GM12878 (cell line): ENCODE data around the gene OPRD1. TPM values are rescaled to one million over a fixed set of nuclear protein-coding genes. Genes with fewer than 3 reads are reported as not detected.

ENCODE experiments used
- ATAC-seq: fragments of 200-7000 bp; cut with Tn5 transposase; 3 replicates; pipeline ENCODE4 v1.9.1; 2020; ENCODE audit warnings: mild to moderate bottlenecking, moderate library complexity
- BruUV-seq: library from RNA; stranded (reverse); fragments of 400-500 nt; replicated peaks from 2 replicates; lab custom pipeline; 2021; lab: Mats Ljungman, UMichigan
- CTCF ChIA-PET: fragments of 300-600 bp; sonication (Branson Sonifier 250); formaldehyde crosslinking; extraction: SDS; loops from one replicate; lab custom pipeline; 2021; ENCODE audit warnings: inconsistent platforms; lab: Yijun Ruan, JAX
- POLR2A ChIA-PET: fragments of 350-600 bp; formaldehyde crosslinking; extraction: SDS; loops from one replicate; lab custom pipeline; 2021; ENCODE audit warnings: inconsistent platforms; lab: Charles Lee
- RAD21 ChIA-PET: fragments of 300-600 bp; sonication (Branson Sonifier 250); formaldehyde crosslinking; loops from one replicate; lab custom pipeline; 2023; ENCODE audit warnings: antibody characterized with exemption; ENCODE audit not compliant: unreplicated experiment; lab: Charles Lee
- SMC1A ChIA-PET: fragments of 300-600 bp; sonication (Branson Sonifier 250); formaldehyde crosslinking; loops from one replicate; lab custom pipeline; 2023; ENCODE audit not compliant: unreplicated experiment, uncharacterized antibody; lab: Charles Lee
- DNase-seq: peaks from one replicate; pipeline ENCODE4 v3.0.0-alpha.2; 2011; ENCODE audit warnings: low read depth, low spot score
- FAIRE-seq: peaks from 3 replicates; lab custom pipeline; 2011; peaks lifted over from hg19 to GRCh38; lab: Jason Lieb, UNC
- H2AFZ ChIP-seq: 2 replicates; pipeline ENCODE4 v1.6.0; 2011; ENCODE audit warnings: low read depth, low read length, control low read depth; ENCODE audit not compliant: control insufficient read depth
- H3K27ac ChIP-seq: 2 replicates; pipeline ENCODE4 v1.5.1; 2011; ENCODE audit warnings: control low read depth; ENCODE audit not compliant: control insufficient read depth, insufficient read depth
- H3K27me3 ChIP-seq, 2 experiments: replicated peaks in 1 of 2; 2 replicates each; pipeline versions ENCODE4 v1.6.0 to v1.6.1; 2011; ENCODE audit warnings: low read length in 1 of 2; ENCODE audit not compliant: control insufficient read depth in 2 of 2, insufficient read depth in 2 of 2
- H3K36me3 ChIP-seq, 2 experiments: 2 replicates each; pipeline ENCODE4 v1.5.1; 2011; ENCODE audit warnings: low read length in 1 of 2; ENCODE audit not compliant: control insufficient read depth in 2 of 2, insufficient read depth in 2 of 2
- H3K4me1 ChIP-seq: 2 replicates; pipeline ENCODE4 v1.6.1; 2011; ENCODE audit warnings: mild to moderate bottlenecking, low read length, moderate library complexity, mixed read lengths; ENCODE audit not compliant: control insufficient read depth, insufficient read depth
- H3K4me2 ChIP-seq: 2 replicates; pipeline ENCODE4 v1.6.0; 2011; ENCODE audit warnings: control low read depth; ENCODE audit not compliant: control insufficient read depth, insufficient read depth
- H3K4me3 ChIP-seq: fragments of 200-600 bp; sonication (generic); 2 replicates; pipeline ENCODE4 v1.5.1; 2016
- H3K79me2 ChIP-seq: 2 replicates; pipeline ENCODE4 v1.6.0; 2011; ENCODE audit warnings: low read length; ENCODE audit not compliant: control insufficient read depth, insufficient read depth
- H3K9ac ChIP-seq: 2 replicates; pipeline ENCODE4 v1.8.0; 2011; ENCODE audit warnings: low read length, control low read depth, mixed read lengths; ENCODE audit not compliant: control insufficient read depth, insufficient read depth
- H3K9me3 ChIP-seq: replicated peaks from 3 replicates; pipeline ENCODE4 v1.5.1; 2011; ENCODE audit warnings: mild to moderate bottlenecking, low read length; ENCODE audit not compliant: control insufficient read depth, insufficient read depth
- H4K20me1 ChIP-seq: 2 replicates; pipeline ENCODE4 v1.6.0; 2011; ENCODE audit not compliant: control insufficient read depth, insufficient read depth
- BRCA1 ChIP-seq: IDR thresholded peaks from 2 replicates; pipeline ENCODE4 v1.6.1; 2011; ENCODE audit warnings: low read depth, low read length, improper control_type of control experiment
- CTCF ChIP-seq, 3 experiments: IDR thresholded peaks in 2 of 3; conservative IDR thresholded peaks in 1 of 3; 2 replicates each; pipeline ENCODE4 v1.5.1; 2011; ENCODE audit warnings: low read depth in 3 of 3, low read length in 3 of 3, mild to moderate bottlenecking in 3 of 3, control low read depth in 2 of 3, moderate library complexity in 2 of 3, inconsistent platforms in 1 of 3, mixed read lengths in 1 of 3; ENCODE audit not compliant: control insufficient read depth in 2 of 3, insufficient read depth in 1 of 3; ENCODE audit errors: extremely low read depth in 1 of 3
- E2F8 ChIP-seq: fragments of 450-650 bp; IDR thresholded peaks from 2 replicates; pipeline ENCODE4 v1.6.1; 2018; ENCODE audit warnings: mild to moderate bottlenecking, low read depth, moderate library complexity; ENCODE audit not compliant: partially characterized antibody
- FOS ChIP-seq: IDR thresholded peaks from 3 replicates; pipeline ENCODE4 v1.6.1; 2011; ENCODE audit warnings: borderline replicate concordance; ENCODE audit not compliant: insufficient read length; ENCODE audit errors: extremely low read depth
- KAT2A ChIP-seq: conservative IDR thresholded peaks from 2 replicates; pipeline ENCODE4 v1.6.1; 2011; ENCODE audit warnings: low read depth, low read length; ENCODE audit not compliant: control insufficient read depth
- PBX3 ChIP-seq: IDR thresholded peaks from 2 replicates; pipeline ENCODE4 v1.6.1; 2011; ENCODE audit warnings: mild to moderate bottlenecking, low read depth, low read length, moderate library complexity; ENCODE audit not compliant: insufficient replicate concordance
- PKNOX1 ChIP-seq: fragments of 450-650 bp; IDR thresholded peaks from 2 replicates; pipeline ENCODE4 v1.6.1; 2016; ENCODE audit warnings: mild to moderate bottlenecking
- PML ChIP-seq: IDR thresholded peaks from 2 replicates; pipeline ENCODE4 v1.6.1; 2012; ENCODE audit warnings: low read length, inconsistent platforms
- POLR2A ChIP-seq: IDR thresholded peaks from 2 replicates; pipeline ENCODE4 v1.6.1; 2011; ENCODE audit warnings: low read depth, mild to moderate bottlenecking, low read length
- STAT3 ChIP-seq: IDR thresholded peaks from 2 replicates; pipeline ENCODE4 v1.6.1; 2011; ENCODE audit warnings: low read depth, low read length, improper control_type of control experiment
- ZNF687 ChIP-seq: fragments of 450-650 bp; IDR thresholded peaks from 2 replicates; pipeline ENCODE4 v1.6.1; 2017; ENCODE audit warnings: mild to moderate bottlenecking, moderate library complexity
- WGBS: methylation state at CpG from one replicate; pipeline ENCODE4 v1.1.6; 2016; ENCODE audit warnings: low lambda C conversion rate; ENCODE audit not compliant: insufficient replicate concordance, insufficient coverage; ENCODE audit errors: missing lambda C conversion rate; 5-methylcytosine and 5-hydroxymethylcytosine counted together
- in situ Hi-C: fragments of 300-500 bp; cut with MboI; formaldehyde crosslinking; loops from 9 replicates; pipeline ENCODE4 v1.14.3; 2018; ENCODE audit warnings: mixed read lengths
- intact Hi-C: fragments of 100-400 bp; cut with micrococcal nuclease; formaldehyde crosslinking; loops from one replicate; pipeline ENCODE4 v1.14.2; 2022; ENCODE audit not compliant: unreplicated experiment
- polyA plus RNA-seq, 11 experiments: library from polyadenylated mRNA; depleted of rRNA in 4 of 11; unstranded in 6 of 11; stranded (reverse) in 5 of 11; fragments of >200 nt; fragmentation: Nextera tagmentation in 4 of 11; fragmentation: Illumina TruSeq in 1 of 11; extraction: Ambion mirVana in 4 of 11; extraction: Trizol in 1 of 11; gene quantifications; 1 replicate in 1 of 11; 2 replicates in 10 of 11; pipeline versions ENCODE4 v1.2.1 to v1.2.3, GENCODE V29; 2011 to 2016; ENCODE audit warnings: inconsistent platforms in 2 of 11, missing spikeins in 2 of 11, low read depth in 1 of 11
- total RNA-seq, 4 experiments: library from RNA; depleted of rRNA in 3 of 4; stranded (reverse); fragments of >200 nt in 3 of 4; fragmentation: Illumina TruSeq in 1 of 4; extraction: Trizol in 1 of 4; gene quantifications; 2 replicates each; pipeline versions ENCODE4 v1.2.1 to v1.2.3, GENCODE V29; 2013 to 2021

The OPRD1 gene
- total and polyA plus RNA-seq, 10 of the 15 experiments (the other 5 are each of a cell fraction or from before 2014, with no cell fraction given) = 0.02 TPM; not detected in 8

- no peaks in the 10 kb centered on the region for H3K36me3 ChIP-seq
- no peak overlapping the region for H3K4me3 ChIP-seq
- ATAC-seq = no peak
- DNase-seq = no peak
- no peak overlapping the region for H3K4me2 ChIP-seq
- H3K27ac ChIP-seq = no peak overlapping the region
- peaks cover 0 to 1% of the 10 kb centered on the region in 2 experiments; a peak in 2 of 4 replicates for H3K27me3 ChIP-seq
- no peak overlapping the region for H2AFZ ChIP-seq
- SMC1A ChIA-PET = no interaction called here
- in situ Hi-C loops = no loop called here
- RAD21 ChIA-PET = no interaction called here
- POLR2A ChIA-PET = no interaction called here
- WGBS = 39% methylated on average over 15 of the region's 15 CpGs
- BruUV-seq = no TSS peak
- no peak overlapping the region for H3K9ac ChIP-seq
- H3K79me2 ChIP-seq = no peaks in the 10 kb centered on the region
- no peaks in the 10 kb centered on the region for H3K9me3 ChIP-seq
- intact Hi-C loops = no loop called here
- CTCF ChIA-PET = interaction anchor here (0.6 kb wide), 1 partner anchor 57 kb away, joined by 3 read pairs; no protein-coding TSS in a partner anchor
- no peaks in the 10 kb centered on the region for H4K20me1 ChIP-seq
- no peak for FAIRE-seq
- no peaks in the 10 kb centered on the region for H3K4me1 ChIP-seq
- TF ChIP-seq BRCA1 = no peak
- TF ChIP-seq CTCF (IDR thresholded peaks at IDR 0.05 in 2 of 3, conservative IDR thresholded peaks at IDR 0.05 in 1 of 3; ENCODE audit: control insufficient read depth in 2 of 3, extremely low read depth in 1 of 3, insufficient read depth in 1 of 3, low read depth in 3 of 3, low read length in 3 of 3) = no peak
- TF ChIP-seq PKNOX1 = no peak
- TF ChIP-seq STAT3 = no peak
- TF ChIP-seq KAT2A = no peak
- no peak for TF ChIP-seq FOS
- no peak for TF ChIP-seq POLR2A
- no peak for TF ChIP-seq E2F8
- TF ChIP-seq PBX3 = no peak
- TF ChIP-seq ZNF687 = no peak
- no peak for TF ChIP-seq PML
Measured at GRCh38 chr1:28813931-28814465, 2.0 kb downstream of the OPRD1 start.
